Measurements from ENCODE around the gene DLX5. TPM values are rescaled to one million over a fixed set of nuclear protein-coding genes. Genes with fewer than 3 reads are reported as not detected.
A peak's percentile ranks its signal among the peaks of the same experiment; 100 is the strongest.

Gene DLX5
- total RNA-seq, 2 experiments from 2014 or later = not detected

DNA sequence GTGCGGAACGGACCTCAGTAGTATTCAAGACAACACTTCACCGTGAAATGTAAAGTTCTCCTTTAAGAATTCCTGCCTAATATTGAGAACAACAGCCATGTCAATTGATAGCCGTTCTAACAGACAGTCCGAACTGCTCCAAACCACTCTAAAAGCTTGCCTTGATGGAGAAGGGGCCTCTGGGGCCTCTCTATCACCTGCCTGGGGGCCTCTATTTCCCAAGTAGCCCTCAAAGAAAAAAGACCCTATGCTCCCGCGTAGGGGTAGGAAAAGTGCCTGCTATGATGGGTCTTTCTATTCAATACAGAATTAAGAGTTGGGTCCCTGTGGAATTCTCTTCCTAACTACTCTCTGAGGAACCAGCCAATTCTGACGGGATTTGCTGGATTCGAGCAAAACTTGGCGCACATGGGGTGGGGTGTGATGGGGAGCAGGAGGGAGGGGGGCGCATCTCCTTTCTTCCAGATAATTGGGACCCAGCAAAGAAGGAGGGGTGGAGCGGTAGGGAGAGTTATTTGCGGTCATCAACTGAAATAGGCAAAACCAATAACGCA lies 27.6 kb downstream of the DLX5 start:
- Mint-ChIP-seq H3K9me3 (peaks cover 4% of the 10 kb centered on the region), H3K27me3 (peaks cover 97% of the 10 kb centered on the region), H3K27ac (peak overlapping the region; percentile 31), H3K4me3 (no peak overlapping the region), H3K4me1 (no peaks in the 10 kb centered on the region), H3K36me3 (ENCODE audit: low read depth) (no peaks in the 10 kb centered on the region)
- ChIA-PET CTCF (no interaction called here), POLR2A (no interaction called here)
- DNase-seq = no peak

DNA sequence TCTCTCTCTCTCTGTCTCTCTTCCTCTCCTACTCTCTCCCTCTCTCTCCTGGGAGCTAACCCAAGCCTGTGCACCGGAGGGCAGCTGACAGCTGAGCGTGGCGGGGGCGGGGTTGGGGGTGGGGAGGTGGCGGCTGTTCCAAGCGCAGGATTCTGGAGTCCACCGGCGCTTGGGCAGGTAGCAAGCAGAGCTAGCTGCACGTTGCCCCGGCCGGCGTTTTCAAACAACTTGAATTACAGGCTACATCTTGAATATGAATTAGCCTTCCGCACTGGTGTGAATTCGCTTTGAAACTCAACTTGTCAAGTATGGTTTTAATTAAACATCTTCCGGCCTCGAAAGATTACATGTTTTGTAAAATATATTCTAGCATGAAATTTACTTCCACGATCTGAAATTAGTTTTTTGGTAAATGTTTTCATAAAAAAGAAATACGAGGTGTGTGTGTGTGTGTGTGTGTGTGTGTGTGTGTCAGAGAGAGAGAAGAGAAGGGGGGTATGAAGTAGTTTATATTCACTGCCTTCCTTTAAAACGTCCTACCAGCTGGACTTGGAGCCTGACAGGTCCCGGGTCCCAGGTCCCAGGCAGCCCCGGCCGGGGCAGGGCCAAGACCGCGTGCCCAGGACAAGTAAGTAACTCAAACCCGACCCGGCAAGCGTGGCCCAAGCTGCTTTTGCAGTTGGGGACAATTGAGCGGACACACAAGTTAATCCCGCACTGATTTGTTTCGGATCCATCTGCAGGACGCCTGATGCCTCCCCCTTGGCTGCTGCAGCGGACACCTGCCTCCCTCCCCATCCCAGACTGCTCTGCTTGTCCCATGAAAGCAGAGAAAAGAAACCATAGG lies 28.3 kb downstream of the DLX5 start:
- DNase-seq = no peak
- Mint-ChIP-seq H3K27ac (no peak overlapping the region), H3K9me3 (peaks cover 4% of the 10 kb centered on the region), H3K36me3 (ENCODE audit: low read depth) (no peaks in the 10 kb centered on the region), H3K4me3 (no peak overlapping the region), H3K27me3 (peaks cover 99% of the 10 kb centered on the region), H3K4me1 (no peaks in the 10 kb centered on the region)
- ChIA-PET POLR2A (no interaction called here), CTCF (interaction anchor here (1.0 kb wide), 1 partner anchor 10 kb away, joined by 3 read pairs; no protein-coding TSS in a partner anchor)

- no peak overlapping the region for H3K4me3 Mint-ChIP-seq
- peaks cover 4% of the 10 kb centered on the region for H3K9me3 Mint-ChIP-seq
- H3K36me3 Mint-ChIP-seq (ENCODE audit: low read depth) = no peaks in the 10 kb centered on the region
- ChIA-PET CTCF (interaction anchor here (1.0 kb wide), 1 partner anchor 10 kb away, joined by 3 read pairs; no protein-coding TSS in a partner anchor), POLR2A (no interaction called here)
- H3K27ac Mint-ChIP-seq = no peak overlapping the region
- H3K4me1 Mint-ChIP-seq = no peaks in the 10 kb centered on the region
- H3K27me3 Mint-ChIP-seq = peaks cover 95% of the 10 kb centered on the region
- no peak for DNase-seq
Measured at GRCh38 chr7:96995406-96996110, 29.1 kb downstream of the DLX5 start.

DNA sequence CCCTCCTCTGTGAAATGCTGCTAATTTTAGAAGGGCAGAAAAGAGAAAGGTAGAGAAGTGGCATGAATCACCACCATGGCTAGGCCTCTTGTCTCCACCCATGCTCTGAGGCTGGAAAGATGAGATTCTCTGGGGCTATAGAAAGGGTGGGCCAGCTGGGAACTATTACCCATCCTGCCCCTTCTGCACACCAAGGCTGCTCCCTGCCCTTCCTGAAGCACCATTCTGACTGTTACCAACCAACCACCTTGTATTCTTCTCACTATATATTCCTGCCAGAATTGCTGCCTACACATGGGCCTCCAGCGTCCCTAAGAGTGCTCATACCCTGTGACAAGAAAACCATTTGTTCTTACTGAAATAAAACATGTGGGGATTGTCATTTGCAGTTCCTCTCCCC lies 30.7 kb downstream of the DLX5 start:
- no peak overlapping the region for H3K27ac Mint-ChIP-seq
- H3K4me3 Mint-ChIP-seq = no peak overlapping the region
- no peak for DNase-seq
- H3K4me1 Mint-ChIP-seq = no peaks in the 10 kb centered on the region
- POLR2A ChIA-PET = no interaction called here
- CTCF ChIA-PET = no interaction called here
- H3K36me3 Mint-ChIP-seq (ENCODE audit: low read depth) = no peaks in the 10 kb centered on the region
- H3K27me3 Mint-ChIP-seq = peaks cover 93% of the 10 kb centered on the region
- H3K9me3 Mint-ChIP-seq = peaks cover 4% of the 10 kb centered on the region

DNA sequence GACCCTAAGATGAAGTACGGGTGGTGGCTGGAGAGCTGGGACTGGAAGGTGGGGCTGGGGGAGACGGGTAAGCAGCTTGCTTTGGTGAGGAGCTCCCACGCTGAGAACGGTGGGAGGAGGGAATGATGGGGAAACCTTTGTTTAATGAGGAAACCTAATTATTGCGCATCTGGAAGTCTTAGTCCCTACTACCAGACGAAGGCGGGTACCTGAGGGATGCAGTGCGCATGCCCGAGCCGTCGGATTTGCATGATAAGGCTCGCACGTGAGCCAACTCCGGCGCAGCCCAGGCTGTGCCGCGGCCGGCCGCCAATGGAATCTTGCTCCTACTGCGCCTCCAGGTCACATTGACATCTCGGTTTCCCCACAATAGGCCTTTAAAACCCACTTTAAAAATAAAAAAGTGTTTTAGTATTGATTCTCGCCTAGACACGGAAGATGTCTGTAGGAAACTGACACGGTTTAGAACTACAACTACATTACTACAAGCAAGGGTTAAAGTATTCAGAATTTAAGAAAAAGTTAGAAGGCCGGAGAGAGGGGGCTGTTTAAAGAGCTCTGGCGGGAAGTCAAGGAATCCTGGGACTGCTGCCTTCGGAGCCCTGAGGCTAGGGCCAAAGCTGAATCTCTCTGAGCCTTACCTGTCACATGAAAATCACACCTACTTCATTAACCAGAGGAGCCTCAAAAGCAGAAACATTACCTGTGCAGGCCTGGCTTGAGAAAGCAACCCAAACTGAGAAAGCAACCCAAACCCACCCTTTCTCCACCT lies 31.4 kb downstream of the DLX5 start:
- no peaks in the 10 kb centered on the region for H3K4me1 Mint-ChIP-seq
- H3K27me3 Mint-ChIP-seq = peaks cover 92% of the 10 kb centered on the region
- CTCF ChIA-PET = interaction anchor here (2.1 kb wide), 1 partner anchor 34 kb away, joined by 9 read pairs; no protein-coding TSS in a partner anchor
- H3K36me3 Mint-ChIP-seq (ENCODE audit: low read depth) = no peaks in the 10 kb centered on the region
- H3K9me3 Mint-ChIP-seq = peaks cover 4% of the 10 kb centered on the region
- POLR2A ChIA-PET = no interaction called here
- no peak for DNase-seq
- no peak overlapping the region for H3K27ac Mint-ChIP-seq
- no peak overlapping the region for H3K4me3 Mint-ChIP-seq

- no peak overlapping the region for H3K27ac Mint-ChIP-seq
- peaks cover 91% of the 10 kb centered on the region for H3K27me3 Mint-ChIP-seq
- no peaks in the 10 kb centered on the region for H3K36me3 Mint-ChIP-seq (ENCODE audit: low read depth)
Measured at GRCh38 chr7:96992192-96993005, 32.2 kb downstream of the DLX5 start.

GRCh38 chr7:96991546-96992191 lies 33.0 kb downstream of the DLX5 start:
- Mint-ChIP-seq H3K36me3 (ENCODE audit: low read depth) (no peaks in the 10 kb centered on the region), H3K9me3 (peaks cover 4% of the 10 kb centered on the region), H3K4me1 (no peaks in the 10 kb centered on the region), H3K27ac (no peak overlapping the region), H3K4me3 (no peak overlapping the region), H3K27me3 (peaks cover 90% of the 10 kb centered on the region)
- no peak for DNase-seq
- ChIA-PET CTCF (interaction anchor here (0.7 to 2.1 kb wide), 4 partner anchors 35 to 986 kb away, joined by 3 to 9 read pairs (median 4); no protein-coding TSS in a partner anchor), POLR2A (no interaction called here)

More at GRCh38 chr7:96992192-96993005, 32.2 kb downstream of the DLX5 start:
- POLR2A ChIA-PET = no interaction called here
- DNase-seq = no peak
- H3K9me3 Mint-ChIP-seq = peaks cover 4% of the 10 kb centered on the region
- CTCF ChIA-PET = interaction anchor here (0.7 to 2.1 kb wide), 3 partner anchors 35 to 986 kb away, joined by 3 to 9 read pairs (median 4); no protein-coding TSS in a partner anchor
- H3K4me1 Mint-ChIP-seq = no peaks in the 10 kb centered on the region
- H3K4me3 Mint-ChIP-seq = no peak overlapping the region

- CTCF ChIA-PET = interaction anchor here (1.3 kb wide), 1 partner anchor 17 kb away, joined by 3 read pairs; no protein-coding TSS in a partner anchor
- H3K9me3 Mint-ChIP-seq = peaks cover 4% of the 10 kb centered on the region
- DNase-seq = no peak
- peaks cover 84% of the 10 kb centered on the region for H3K27me3 Mint-ChIP-seq
- H3K27ac Mint-ChIP-seq = no peak overlapping the region
- POLR2A ChIA-PET = no interaction called here
- H3K4me1 Mint-ChIP-seq = no peaks in the 10 kb centered on the region
- no peaks in the 10 kb centered on the region for H3K36me3 Mint-ChIP-seq (ENCODE audit: low read depth)
- H3K4me3 Mint-ChIP-seq = no peak overlapping the region
Measured at GRCh38 chr7:96989859-96990317, 34.7 kb downstream of the DLX5 start.

DNA sequence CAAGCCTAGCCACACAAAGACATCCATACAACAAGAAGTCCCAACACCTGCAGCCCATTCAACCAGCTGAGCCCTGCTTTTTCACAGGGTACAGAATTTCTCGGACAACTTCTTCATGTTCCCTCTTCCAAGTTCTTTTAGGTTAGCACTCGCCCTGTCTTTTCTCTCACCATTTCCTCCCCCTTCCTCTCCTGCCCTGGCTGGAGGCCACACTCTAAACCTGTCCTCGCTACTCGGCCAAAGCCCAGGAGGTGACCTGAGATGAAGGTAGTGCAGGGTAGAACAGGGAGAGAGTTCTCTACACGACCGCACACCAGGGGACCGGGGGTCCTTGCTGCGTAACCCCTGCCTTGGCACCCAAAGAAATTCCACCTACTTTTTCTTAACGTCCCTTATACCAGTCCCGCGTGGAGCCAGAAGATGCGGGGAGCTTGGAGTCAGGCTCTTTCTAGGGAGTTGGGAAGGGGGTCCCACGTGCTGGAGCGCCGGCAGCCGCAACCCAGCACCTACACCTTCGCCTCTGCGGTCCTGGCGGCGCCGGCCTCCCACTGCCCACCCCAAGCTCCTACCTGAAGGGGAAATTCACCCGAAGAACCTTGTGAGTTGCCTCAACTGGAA lies 35.3 kb downstream of the DLX5 start:
- no peak overlapping the region for H3K27ac Mint-ChIP-seq
- peaks cover 83% of the 10 kb centered on the region for H3K27me3 Mint-ChIP-seq
- DNase-seq = no peak
- no peaks in the 10 kb centered on the region for H3K4me1 Mint-ChIP-seq
- CTCF ChIA-PET = interaction anchor here (1.1 to 1.3 kb wide), 2 partner anchors 17 to 31 kb away, joined by 3 read pairs; no protein-coding TSS in a partner anchor
- H3K4me3 Mint-ChIP-seq = no peak overlapping the region
- POLR2A ChIA-PET = no interaction called here
- H3K9me3 Mint-ChIP-seq = peaks cover 4% of the 10 kb centered on the region
- no peaks in the 10 kb centered on the region for H3K36me3 Mint-ChIP-seq (ENCODE audit: low read depth)

DNA sequence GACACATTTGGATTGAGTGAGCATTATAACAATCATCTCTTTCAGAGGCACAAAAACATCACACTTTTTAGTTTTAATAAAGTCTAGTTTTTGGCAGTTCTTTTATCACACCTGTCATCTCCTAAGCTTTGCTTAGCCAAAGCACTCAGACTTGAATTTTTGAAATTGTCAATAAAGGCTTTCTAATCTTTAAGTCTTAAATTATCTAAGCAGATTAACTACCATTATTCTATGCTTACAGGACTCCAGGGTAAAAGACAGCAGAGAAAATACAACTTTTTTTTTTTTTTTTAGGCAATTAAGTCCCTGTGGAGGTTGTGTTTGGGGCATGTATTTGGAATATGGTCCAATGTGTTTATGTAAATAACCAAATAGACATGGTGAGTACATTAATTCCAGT lies 36.9 kb downstream of the DLX5 start:
- Mint-ChIP-seq H3K36me3 (ENCODE audit: low read depth) (no peaks in the 10 kb centered on the region), H3K4me3 (no peak overlapping the region), H3K4me1 (no peaks in the 10 kb centered on the region), H3K27ac (no peak overlapping the region), H3K27me3 (peaks cover 74% of the 10 kb centered on the region), H3K9me3 (peaks cover under 1% of the 10 kb centered on the region)
- POLR2A ChIA-PET = no interaction called here
- CTCF ChIA-PET = interaction anchor here (1.1 kb wide), 1 partner anchor 37 kb away, joined by 3 read pairs; the partner anchor contains the start of gene DLX5
- DNase-seq = no peak

DNA sequence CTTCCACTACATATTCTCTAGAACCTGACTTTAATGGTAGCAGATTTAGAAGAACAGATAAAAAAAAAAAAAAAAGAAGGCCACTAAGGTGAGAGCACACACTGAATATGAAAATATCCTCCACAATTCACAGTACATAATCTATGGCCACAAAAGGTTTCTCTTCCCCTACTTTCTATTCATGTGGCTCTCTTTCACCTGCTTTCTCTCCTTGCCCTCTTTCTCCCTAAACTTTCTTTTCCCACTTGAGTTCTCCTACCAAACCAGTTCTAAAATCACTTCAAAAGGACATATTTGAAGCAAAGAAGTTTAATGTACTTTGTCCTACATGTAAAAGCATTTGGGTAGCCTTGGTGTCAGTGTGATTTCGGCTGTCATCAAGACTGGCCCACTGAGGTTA lies 37.7 kb downstream of the DLX5 start:
- H3K4me3 Mint-ChIP-seq = no peak overlapping the region
- ChIA-PET POLR2A (no interaction called here), CTCF (no interaction called here)
- no peak overlapping the region for H3K27ac Mint-ChIP-seq
- H3K4me1 Mint-ChIP-seq = no peaks in the 10 kb centered on the region
- H3K9me3 Mint-ChIP-seq = no peaks in the 10 kb centered on the region
- H3K27me3 Mint-ChIP-seq = peaks cover 66% of the 10 kb centered on the region
- H3K36me3 Mint-ChIP-seq (ENCODE audit: low read depth) = no peaks in the 10 kb centered on the region
- DNase-seq = no peak
